ENCODE results near the gene HLTF. TPM values are rescaled to one million over a fixed set of nuclear protein-coding genes. Genes with fewer than 3 reads are reported as not detected.

HLTF gene
- total RNA-seq, 1 donor from 2014 or later = 15.9 TPM

DNA sequence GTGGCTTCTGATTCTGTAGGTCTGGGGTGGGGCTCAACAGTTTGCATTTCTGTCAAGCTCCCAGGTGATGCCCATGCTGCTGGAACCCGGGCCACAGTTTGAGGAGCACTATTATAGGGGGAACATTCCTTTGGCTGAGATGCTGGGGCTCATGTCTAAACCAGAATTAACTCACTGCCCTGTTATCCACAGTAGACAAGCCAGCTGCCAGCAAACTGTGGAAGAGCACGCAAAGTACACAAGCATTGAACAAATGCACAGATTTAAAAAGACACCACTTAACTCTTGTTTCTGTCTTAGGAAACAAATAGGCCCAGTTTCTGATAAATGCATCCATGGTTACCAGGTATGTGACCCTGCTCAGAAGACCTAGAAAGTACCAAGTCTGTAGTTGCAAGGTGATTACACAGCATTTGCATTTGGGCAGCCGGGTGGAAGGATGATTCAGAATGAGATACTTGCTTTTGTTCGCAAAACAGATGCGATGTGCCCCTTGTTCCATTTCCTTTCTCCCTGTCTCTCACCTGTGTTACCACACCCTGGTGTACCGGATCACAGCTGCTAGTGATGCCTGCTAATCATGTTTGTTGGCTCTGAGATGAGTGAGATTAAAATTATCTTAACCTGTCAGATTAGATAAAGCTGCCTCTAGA is 82.6 kb downstream of the HLTF start:
- no peak overlapping the region for H3K27ac Mint-ChIP-seq (ENCODE audit: unreplicated experiment)
- peaks cover 5% of the 10 kb centered on the region for H3K36me3 Mint-ChIP-seq (ENCODE audit: low read depth, unreplicated experiment)
- no peaks in the 10 kb centered on the region for H3K9me3 Mint-ChIP-seq (ENCODE audit: unreplicated experiment)
- TF ChIP-seq CTCF (IDR thresholded peaks at IDR 0.05; ENCODE audit: unreplicated experiment) = no peak
- H3K27me3 Mint-ChIP-seq (ENCODE audit: unreplicated experiment) = no peaks in the 10 kb centered on the region
- no peaks in the 10 kb centered on the region for H3K4me1 Mint-ChIP-seq (ENCODE audit: unreplicated experiment)
- no peak overlapping the region for H3K4me3 Mint-ChIP-seq (ENCODE audit: unreplicated experiment)
- DNase-seq (ENCODE audit: low spot score) = no peak

DNA sequence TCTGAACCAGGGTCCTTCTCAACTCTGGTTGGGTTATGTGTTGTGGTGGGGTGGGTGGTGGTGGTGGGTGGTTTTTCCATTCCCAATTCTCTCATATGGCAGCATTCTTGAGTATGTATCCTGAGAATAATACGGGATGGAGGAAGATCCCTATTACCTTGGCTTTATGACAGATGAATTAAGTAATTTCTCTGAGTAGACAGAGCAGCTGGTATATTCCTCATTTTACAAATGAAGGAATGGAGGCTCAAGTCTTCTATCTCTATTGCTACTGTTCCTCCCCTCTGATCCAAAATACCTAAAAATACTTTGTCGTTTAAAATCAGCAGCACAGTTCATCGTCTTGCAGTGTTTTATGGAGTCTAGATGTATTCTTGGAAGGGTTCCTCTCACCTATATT is 84.6 kb downstream of the HLTF start:
- Mint-ChIP-seq H3K27ac (ENCODE audit: unreplicated experiment) (no peak overlapping the region), H3K36me3 (ENCODE audit: low read depth, unreplicated experiment) (peaks cover 5% of the 10 kb centered on the region), H3K4me1 (ENCODE audit: unreplicated experiment) (no peaks in the 10 kb centered on the region), H3K4me3 (ENCODE audit: unreplicated experiment) (no peak overlapping the region), H3K27me3 (ENCODE audit: unreplicated experiment) (no peaks in the 10 kb centered on the region), H3K9me3 (ENCODE audit: unreplicated experiment) (no peaks in the 10 kb centered on the region)
- no peak for DNase-seq (ENCODE audit: low spot score)
- TF ChIP-seq CTCF (IDR thresholded peaks at IDR 0.05; ENCODE audit: unreplicated experiment) = no peak

GRCh38 chr3:149000206-149000745 is 86.1 kb downstream of the HLTF start:
- Mint-ChIP-seq H3K9me3 (ENCODE audit: unreplicated experiment) (no peaks in the 10 kb centered on the region), H3K27ac (ENCODE audit: unreplicated experiment) (no peak overlapping the region), H3K4me1 (ENCODE audit: unreplicated experiment) (no peaks in the 10 kb centered on the region), H3K4me3 (ENCODE audit: unreplicated experiment) (no peak overlapping the region), H3K27me3 (ENCODE audit: unreplicated experiment) (no peaks in the 10 kb centered on the region), H3K36me3 (ENCODE audit: low read depth, unreplicated experiment) (peaks cover 18% of the 10 kb centered on the region)
- no peak for DNase-seq (ENCODE audit: low spot score)
- no peak for TF ChIP-seq CTCF (IDR thresholded peaks at IDR 0.05; ENCODE audit: unreplicated experiment)

- Mint-ChIP-seq H3K27ac (ENCODE audit: unreplicated experiment) (no peak overlapping the region), H3K36me3 (ENCODE audit: low read depth, unreplicated experiment) (peaks cover 20% of the 10 kb centered on the region), H3K9me3 (ENCODE audit: unreplicated experiment) (no peaks in the 10 kb centered on the region), H3K4me3 (ENCODE audit: unreplicated experiment) (no peak overlapping the region), H3K27me3 (ENCODE audit: unreplicated experiment) (no peaks in the 10 kb centered on the region), H3K4me1 (ENCODE audit: unreplicated experiment) (no peaks in the 10 kb centered on the region)
- no peak for DNase-seq (ENCODE audit: low spot score)
- no peak for TF ChIP-seq CTCF (IDR thresholded peaks at IDR 0.05; ENCODE audit: unreplicated experiment)
These were observed 86.5 kb downstream of the HLTF start for GRCh38 chr3:148999806-149000205.

DNA sequence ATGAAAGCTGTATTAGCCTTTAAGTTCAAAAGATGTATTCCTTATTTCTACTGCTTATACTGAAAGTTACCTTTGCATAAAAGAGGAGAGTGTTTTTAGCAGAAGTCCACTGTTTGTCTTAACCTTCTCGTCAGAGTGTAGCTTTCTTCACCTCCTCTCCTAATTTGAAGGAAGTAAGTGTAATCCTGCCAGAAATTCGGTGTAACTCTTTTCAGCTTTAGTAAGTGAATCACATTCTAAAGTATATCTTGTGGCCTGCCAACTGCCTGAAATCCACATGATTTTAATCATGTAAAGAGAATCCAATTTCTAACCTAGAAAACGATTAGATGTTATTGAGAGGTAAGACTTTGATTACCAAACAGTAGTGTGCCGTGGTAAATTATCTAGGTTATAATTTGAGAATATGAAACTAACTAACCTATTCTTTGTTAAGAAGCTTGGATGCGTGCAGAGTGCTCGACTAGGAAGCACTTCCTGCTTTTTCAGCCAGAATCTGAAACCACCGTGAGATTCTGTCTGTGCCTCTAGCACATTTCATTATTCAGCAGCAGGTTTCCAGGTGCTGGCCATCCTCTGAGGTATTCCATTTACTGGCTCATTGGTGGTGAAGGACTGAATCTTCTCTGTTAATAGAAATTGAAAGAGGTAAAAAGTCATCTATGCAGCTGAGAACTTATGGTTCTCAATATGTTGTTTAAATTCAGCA is 87.5 kb downstream of the HLTF start:
- H3K9me3 Mint-ChIP-seq (ENCODE audit: unreplicated experiment) = no peaks in the 10 kb centered on the region
- H3K27me3 Mint-ChIP-seq (ENCODE audit: unreplicated experiment) = no peaks in the 10 kb centered on the region
- no peak for TF ChIP-seq CTCF (IDR thresholded peaks at IDR 0.05; ENCODE audit: unreplicated experiment)
- DNase-seq (ENCODE audit: low spot score) = no peak
- H3K4me1 Mint-ChIP-seq (ENCODE audit: unreplicated experiment) = no peaks in the 10 kb centered on the region
- H3K4me3 Mint-ChIP-seq (ENCODE audit: unreplicated experiment) = no peak overlapping the region
- H3K27ac Mint-ChIP-seq (ENCODE audit: unreplicated experiment) = no peak overlapping the region
- H3K36me3 Mint-ChIP-seq (ENCODE audit: low read depth, unreplicated experiment) = peaks cover 20% of the 10 kb centered on the region

All from endothelial cell (in vitro differentiated cells).